Fibroblast of peridontal ligament (primary cell): ENCODE measurements around the gene COA6.

ENCODE experiments used
- DNase-seq: peaks from one replicate; pipeline ENCODE4 v3.0.0-alpha.2; 2010; ENCODE audit errors: extremely low read depth

COA6 gene

DNA sequence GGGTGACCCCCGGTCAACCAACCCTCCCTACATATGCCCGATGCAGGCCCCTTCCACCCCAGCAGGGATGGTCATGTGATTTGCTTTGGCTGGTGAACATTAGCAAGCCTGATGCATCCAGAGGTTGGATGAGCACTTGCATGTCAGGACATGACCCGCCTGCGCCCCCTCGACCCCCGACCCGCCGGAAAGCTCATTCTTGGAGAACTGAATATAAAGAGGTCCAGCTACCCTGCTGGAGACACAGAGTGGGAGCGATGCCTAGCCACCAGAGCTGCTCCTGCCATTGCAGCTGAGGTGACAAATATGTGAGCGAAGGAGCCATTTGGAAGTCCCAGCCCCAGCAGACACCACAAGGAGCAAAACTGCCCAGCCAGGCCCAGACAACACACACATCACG, 39.6 kb downstream of the COA6 start:
- DNase-seq, result no peak

DNA sequence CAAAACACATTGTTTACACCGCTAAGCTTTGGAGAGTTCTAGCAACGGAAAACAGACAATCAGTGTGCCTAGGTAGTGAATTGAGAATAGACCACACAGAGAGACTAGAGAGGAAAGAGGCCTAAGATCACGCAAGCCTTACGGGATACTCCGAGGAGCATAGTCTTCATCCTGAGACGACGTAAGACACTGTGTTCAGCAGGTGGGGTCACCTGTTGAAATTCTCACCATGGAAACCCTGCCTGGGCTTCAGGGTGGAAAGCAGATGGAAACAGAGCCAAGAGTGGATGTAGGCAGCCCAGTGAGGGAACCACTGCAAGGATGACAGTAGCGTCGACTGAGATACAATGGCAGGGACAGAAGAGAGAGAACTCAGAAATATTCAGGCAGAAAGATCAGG, 40.2 kb downstream of the COA6 start:
- DNase-seq, result no peak

DNA sequence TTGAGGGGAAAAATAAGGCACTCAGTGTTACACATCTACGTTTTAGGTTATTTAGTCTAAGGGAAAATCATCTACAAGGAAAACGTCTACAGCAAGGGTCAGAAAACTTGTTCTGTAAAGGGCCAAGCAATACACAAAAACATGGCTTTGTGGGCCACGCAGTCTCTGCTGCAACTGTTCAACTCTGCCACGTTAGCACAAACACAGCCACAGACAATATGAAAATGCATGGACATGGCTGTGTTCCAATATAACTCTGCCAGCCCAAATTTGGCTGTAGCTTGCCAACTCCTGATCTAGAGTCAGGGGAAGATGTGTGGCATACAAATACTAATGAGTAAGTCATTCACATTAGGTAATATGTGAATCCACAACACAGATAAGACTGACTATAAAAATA, 40.7 kb downstream of the COA6 start:
- no peak for DNase-seq

DNA sequence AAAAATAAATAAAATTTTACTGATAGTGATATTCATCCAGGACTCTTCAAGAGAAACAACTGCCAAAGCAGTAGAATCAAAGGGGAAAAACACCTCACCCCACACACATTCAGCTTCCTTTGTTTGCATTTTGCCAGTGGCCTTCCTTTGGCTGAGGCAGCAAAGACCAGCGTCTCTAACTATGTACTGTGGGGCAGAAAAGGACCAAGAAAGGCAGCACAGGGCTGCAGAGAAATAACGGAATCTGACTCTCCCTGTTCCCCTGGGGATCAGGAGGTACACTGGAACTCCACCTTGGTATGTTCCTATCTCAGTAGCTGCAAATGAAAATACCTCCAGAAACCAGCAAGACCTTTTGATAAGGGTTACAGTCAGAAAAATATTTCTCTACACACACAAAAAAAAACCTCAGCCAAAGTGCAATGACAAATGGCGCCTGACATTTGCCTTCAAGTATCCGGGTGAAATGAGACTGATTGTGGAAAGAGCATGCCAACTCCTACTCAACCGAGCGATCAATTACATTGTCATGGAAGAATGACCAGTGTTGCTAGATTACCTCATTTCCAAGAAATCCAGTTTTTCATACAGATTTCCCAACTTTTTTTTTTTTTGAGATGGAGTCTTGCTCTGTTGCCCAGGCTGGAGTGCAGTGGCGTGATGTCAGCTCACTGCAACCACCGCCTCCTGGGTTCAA, 54.8 kb downstream of the COA6 start:
- no peak for DNase-seq

DNA sequence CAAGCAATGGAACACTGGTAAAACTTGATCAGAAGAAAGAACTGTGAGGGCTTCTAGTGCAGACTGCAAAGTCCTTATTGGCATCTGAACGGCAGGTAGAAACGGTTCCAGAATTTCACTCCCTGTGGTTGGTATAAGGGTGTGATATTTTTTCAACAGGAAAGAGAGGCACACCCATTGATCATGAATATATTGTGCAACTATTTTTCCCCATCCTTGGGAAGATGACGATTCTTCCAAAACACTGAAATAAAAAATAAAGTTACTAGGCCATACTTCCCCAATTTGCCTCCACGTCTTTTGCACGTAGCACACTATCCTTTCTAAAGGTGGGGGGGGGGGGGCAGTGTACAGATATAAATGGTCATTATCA, 56.2 kb downstream of the COA6 start:
- DNase-seq, result no peak

DNA sequence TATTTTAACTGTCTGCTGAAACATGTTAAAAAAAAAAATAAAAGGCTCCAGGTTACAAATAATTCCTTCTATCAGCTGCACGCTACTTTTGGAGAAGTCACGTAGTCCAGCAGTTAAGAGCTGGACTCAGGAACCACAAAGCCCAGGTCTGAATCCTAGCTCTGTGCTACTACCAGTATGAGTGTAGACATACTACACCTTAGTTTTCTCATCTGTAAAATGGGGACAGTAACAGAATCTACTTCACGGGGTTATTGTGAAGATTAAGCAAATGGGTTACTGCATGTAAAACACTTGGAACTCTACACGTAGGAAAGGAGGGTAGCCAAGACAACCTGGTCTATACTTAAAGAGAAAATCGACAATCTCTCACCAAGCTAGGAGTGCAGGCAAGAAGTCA, 57.4 kb downstream of the COA6 start:
- no peak for DNase-seq

DNA sequence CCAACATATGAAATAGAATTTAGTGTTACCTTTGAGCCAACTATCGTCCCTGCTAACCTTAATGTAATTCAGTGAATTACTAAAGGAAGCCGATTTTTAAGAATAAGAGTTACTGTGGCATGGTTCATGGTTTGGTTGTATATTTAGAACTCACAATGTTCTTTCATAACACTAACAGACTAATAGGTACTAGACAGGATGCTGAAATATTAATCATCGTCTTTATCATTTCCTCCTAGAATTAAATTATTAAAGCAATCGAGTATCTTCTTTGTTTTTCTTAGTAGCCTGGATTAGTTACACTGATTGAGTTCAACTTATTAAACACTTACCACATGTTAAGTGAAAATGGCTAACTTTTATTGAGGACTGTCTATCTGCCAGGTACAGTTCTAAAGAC, 58.0 kb downstream of the COA6 start:
- no peak for DNase-seq

DNA sequence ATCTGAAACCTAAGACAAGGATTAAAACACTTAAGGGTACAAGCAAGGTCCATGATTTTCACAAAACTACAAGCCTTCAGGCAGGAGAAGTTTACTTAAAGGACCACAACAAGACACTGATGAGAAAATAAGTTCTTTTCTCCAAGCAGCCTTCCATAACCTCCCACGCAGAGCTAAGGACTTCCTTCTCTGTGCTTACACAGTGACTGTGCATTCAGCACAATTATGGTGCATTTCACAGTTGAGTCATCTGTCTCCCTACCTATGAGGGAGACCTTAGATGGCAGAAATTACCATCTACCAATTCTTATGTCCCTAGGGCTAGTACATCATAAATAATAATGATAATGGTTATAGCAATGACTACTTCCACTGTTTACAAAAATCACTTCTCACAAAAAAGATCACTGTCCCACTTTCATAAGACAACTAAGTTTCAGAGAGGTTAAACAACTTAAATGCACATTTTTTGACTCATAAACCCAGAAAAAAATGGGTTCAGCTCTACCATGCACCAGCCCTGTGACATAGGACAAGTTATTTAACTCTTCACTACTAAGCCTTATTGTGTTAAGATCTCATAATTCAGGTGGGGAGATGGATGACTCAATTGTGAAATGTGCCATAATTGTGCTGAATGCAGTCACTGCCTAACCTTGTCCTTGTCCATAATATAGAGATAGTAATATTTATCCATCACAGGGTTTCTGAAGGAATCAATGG, 60.5 kb downstream of the COA6 start:
- DNase-seq, result peak; percentile 44
